Kidney (tissue), 14 donors: ENCODE data around the gene MAP3K13. TPM values are rescaled to one million over a fixed set of nuclear protein-coding genes. Genes with fewer than 3 reads are reported as not detected.

Source experiments
- DNase-seq, 5 donors: peaks; one replicate each; pipeline ENCODE4 v3.0.0-alpha.2; 2013 to 2020
- FAIRE-seq: peaks from 2 replicates; lab custom pipeline; 2012; peaks lifted over from hg19 to GRCh38; lab: Jason Lieb, UNC
- H3K27ac ChIP-seq, 2 donors: one replicate each; pipeline ENCODE4 v1.7.0; 2013; ENCODE audit warnings: low read depth in 2 of 2, low read length in 2 of 2, inconsistent platforms in 1 of 2
- H3K27me3 ChIP-seq: one replicate; pipeline ENCODE4 v1.7.1; 2013; ENCODE audit warnings: low read length, inconsistent platforms; ENCODE audit not compliant: control insufficient read depth, insufficient read depth
- H3K36me3 ChIP-seq, 3 donors: one replicate each; pipeline versions ENCODE4 v1.7.0 to v1.7.1; 2013; ENCODE audit warnings: low read length in 3 of 3, control low read depth in 1 of 3, inconsistent platforms in 1 of 3; ENCODE audit not compliant: insufficient read depth in 3 of 3, control insufficient read depth in 2 of 3
- H3K4me1 ChIP-seq, 3 donors: one replicate each; pipeline versions ENCODE4 v1.7.0 to v1.7.1; 2013; ENCODE audit warnings: low read length in 3 of 3, inconsistent platforms in 1 of 3, low read depth in 1 of 3; ENCODE audit not compliant: control insufficient read depth in 2 of 3, insufficient read depth in 2 of 3
- H3K4me3 ChIP-seq, 3 donors: one replicate each; pipeline versions ENCODE4 v1.7.0 to v1.8.1; 2013; ENCODE audit warnings: low read length in 3 of 3, control low read depth in 1 of 3, inconsistent platforms in 1 of 3
- H3K9ac ChIP-seq, 3 donors: one replicate each; pipeline versions ENCODE4 v1.7.0 to v1.7.1; 2013; ENCODE audit warnings: low read length in 3 of 3, control low read depth in 1 of 3, inconsistent platforms in 1 of 3
- H3K9me3 ChIP-seq, 3 donors: one replicate each; pipeline versions ENCODE4 v1.7.0 to v1.7.1; 2013; ENCODE audit warnings: low read length in 3 of 3, control low read depth in 1 of 3, inconsistent platforms in 1 of 3; ENCODE audit not compliant: control insufficient read depth in 2 of 3, insufficient read depth in 1 of 3
- intact Hi-C: fragments of 100-400 bp; cut with DNase I; formaldehyde crosslinking; loops from one replicate; pipeline ENCODE4 v1.11.1; 2022
- polyA plus RNA-seq: library from polyadenylated mRNA; stranded (reverse); fragments of 350-450 nt; fragmentation: Illumina TruSeq; extraction: RNeasy Lipid Tissue Mini Kit (QIAGEN cat#74804); gene quantifications from one replicate; pipeline ENCODE4 v1.2.3, GENCODE V29; 2014; ENCODE audit warnings: low read depth, low replicate concordance; ENCODE audit not compliant: insufficient read depth
- total RNA-seq: library from RNA; stranded (reverse); fragmentation: NEBNext Ultra II Directional; extraction: Animal tissue kit (Norgen Biotek cat#: 25700); gene quantifications from one replicate; pipeline ENCODE4 v1.2.1, GENCODE V29; 2021
- TF ChIP-seq, protein P1 (sequence below): IDR thresholded peaks from 3 replicates; pipeline ENCODE4 v1.5.1; 2012; ENCODE audit warnings: mild to moderate bottlenecking, moderate library complexity, borderline replicate concordance; ENCODE audit not compliant: insufficient read depth; ENCODE audit errors: extremely low read depth
- donor health status: control.
- donor health status: control.
- donor health status: control.
- donor health status: control.
- donor health status: control.
- donor health status: DM: yes; HTN: yes; CAD: no.
- donor health status: Normal renal cell carcinoma (clear cell type).

Gene MAP3K13
- total and polyA plus RNA-seq, 2 donors from 2014 or later: 33.0 to 44.1 TPM

GRCh38 chr3:185527364-185527763, 164.4 kb downstream of the MAP3K13 start:
- FAIRE-seq: no peak
- H3K27ac ChIP-seq: no peak overlapping the region

GRCh38 chr3:185528532-185528931, 165.6 kb downstream of the MAP3K13 start:
- intact Hi-C loops: no loop called here
- FAIRE-seq: no peak
- H3K36me3 ChIP-seq: no peaks in the 10 kb centered on the region
- H3K27ac ChIP-seq: no peak overlapping the region
- DNase-seq: no peak
- TF ChIP-seq, protein P1, sequence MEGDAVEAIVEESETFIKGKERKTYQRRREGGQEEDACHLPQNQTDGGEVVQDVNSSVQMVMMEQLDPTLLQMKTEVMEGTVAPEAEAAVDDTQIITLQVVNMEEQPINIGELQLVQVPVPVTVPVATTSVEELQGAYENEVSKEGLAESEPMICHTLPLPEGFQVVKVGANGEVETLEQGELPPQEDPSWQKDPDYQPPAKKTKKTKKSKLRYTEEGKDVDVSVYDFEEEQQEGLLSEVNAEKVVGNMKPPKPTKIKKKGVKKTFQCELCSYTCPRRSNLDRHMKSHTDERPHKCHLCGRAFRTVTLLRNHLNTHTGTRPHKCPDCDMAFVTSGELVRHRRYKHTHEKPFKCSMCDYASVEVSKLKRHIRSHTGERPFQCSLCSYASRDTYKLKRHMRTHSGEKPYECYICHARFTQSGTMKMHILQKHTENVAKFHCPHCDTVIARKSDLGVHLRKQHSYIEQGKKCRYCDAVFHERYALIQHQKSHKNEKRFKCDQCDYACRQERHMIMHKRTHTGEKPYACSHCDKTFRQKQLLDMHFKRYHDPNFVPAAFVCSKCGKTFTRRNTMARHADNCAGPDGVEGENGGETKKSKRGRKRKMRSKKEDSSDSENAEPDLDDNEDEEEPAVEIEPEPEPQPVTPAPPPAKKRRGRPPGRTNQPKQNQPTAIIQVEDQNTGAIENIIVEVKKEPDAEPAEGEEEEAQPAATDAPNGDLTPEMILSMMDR: no peak
- H3K4me3 ChIP-seq: no peak overlapping the region
- H3K4me1 ChIP-seq: no peaks in the 10 kb centered on the region
- H3K27me3 ChIP-seq: no peaks in the 10 kb centered on the region
- H3K9me3 ChIP-seq: no peaks in the 10 kb centered on the region
- no peak overlapping the region for H3K9ac ChIP-seq

More at GRCh38 chr3:185527364-185527763, 164.4 kb downstream of the MAP3K13 start:
- H3K27me3 ChIP-seq: no peaks in the 10 kb centered on the region
- H3K9ac ChIP-seq: no peak overlapping the region
- no peaks in the 10 kb centered on the region for H3K9me3 ChIP-seq
- intact Hi-C loops: no loop called here
- TF ChIP-seq, protein P1: no peak
- DNase-seq: no peak
- H3K36me3 ChIP-seq: no peaks in the 10 kb centered on the region
- no peaks in the 10 kb centered on the region for H3K4me1 ChIP-seq
- no peak overlapping the region for H3K4me3 ChIP-seq

GRCh38 chr3:185530856-185531255, 167.9 kb downstream of the MAP3K13 start:
- TF ChIP-seq, protein P1: no peak
- Histone ChIP-seq H3K27me3 (no peaks in the 10 kb centered on the region), H3K4me1 (no peaks in the 10 kb centered on the region), H3K9me3 (no peaks in the 10 kb centered on the region), H3K4me3 (no peak overlapping the region), H3K9ac (no peak overlapping the region), H3K36me3 (no peaks in the 10 kb centered on the region), H3K27ac (no peak overlapping the region)
- DNase-seq: no peak
- intact Hi-C loops: no loop called here
- FAIRE-seq: no peak

DNA sequence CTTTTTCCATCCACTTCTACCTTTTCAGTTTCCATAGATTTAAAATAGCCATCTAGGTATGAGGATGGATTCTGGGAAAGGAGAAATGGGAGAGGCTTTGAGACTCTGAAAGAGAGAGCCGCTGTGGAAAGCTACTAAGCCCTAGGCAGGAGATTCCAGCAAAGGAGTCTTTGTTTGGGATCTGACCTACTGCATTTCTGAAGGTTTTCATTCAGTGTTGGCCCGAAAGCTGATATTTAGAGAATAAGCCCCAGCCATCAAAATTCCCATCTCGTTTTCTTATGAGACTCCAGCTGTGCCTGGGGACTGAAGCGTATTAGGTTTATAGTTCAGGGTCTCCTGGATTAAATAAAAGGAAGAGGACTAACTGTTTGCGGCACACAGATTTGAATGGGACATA, 170.0 kb downstream of the MAP3K13 start:
- DNase-seq: no peak

More for the DNA sequence above, 170.0 kb downstream of the MAP3K13 start:
- FAIRE-seq: no peak
- no peaks in the 10 kb centered on the region for H3K36me3 ChIP-seq
- no peaks in the 10 kb centered on the region for H3K27me3 ChIP-seq
- TF ChIP-seq, protein P1: no peak
- no peak overlapping the region for H3K4me3 ChIP-seq
- no peaks in the 10 kb centered on the region for H3K9me3 ChIP-seq
- H3K4me1 ChIP-seq: peaks cover 0 to 2% (median 0%) of the 10 kb centered on the region in 3 donors
- no peak overlapping the region for H3K9ac ChIP-seq
- intact Hi-C loops: no loop called here
- no peak overlapping the region for H3K27ac ChIP-seq
